Liver (tissue), 9 donors: ENCODE data around the gene TCF12. TPM values are rescaled to one million over a fixed set of nuclear protein-coding genes. Genes with fewer than 3 reads are reported as not detected.

Experiments used
- DNase-seq: peaks from one replicate; pipeline ENCODE4 v3.0.0-alpha.2; 2017; ENCODE audit warnings: low spot score
- H3K27ac ChIP-seq, 2 donors: one replicate each; pipeline ENCODE4 v1.7.0; 2013; ENCODE audit warnings: inconsistent platforms in 2 of 2, low read length in 2 of 2, control low read depth in 1 of 2, low read depth in 1 of 2, mild to moderate bottlenecking in 1 of 2
- H3K27me3 ChIP-seq, 4 donors: one replicate each; pipeline versions ENCODE4 v1.6.1 to v1.7.0; 2013; ENCODE audit warnings: low read length in 3 of 4, inconsistent platforms in 1 of 4, mild to moderate bottlenecking in 1 of 4, moderate library complexity in 1 of 4; ENCODE audit not compliant: control insufficient read depth in 4 of 4, insufficient read depth in 4 of 4
- H3K36me3 ChIP-seq, 4 donors: one replicate each; pipeline versions ENCODE4 v1.6.1 to v1.7.0; 2013; ENCODE audit warnings: low read length in 3 of 4, mild to moderate bottlenecking in 3 of 4, low read depth in 1 of 4, moderate library complexity in 1 of 4; ENCODE audit not compliant: control insufficient read depth in 4 of 4, insufficient read depth in 3 of 4
- H3K4me1 ChIP-seq, 4 donors: one replicate each; pipeline versions ENCODE4 v1.6.1 to v1.7.0; 2013; ENCODE audit warnings: low read length in 3 of 4, mild to moderate bottlenecking in 3 of 4, moderate library complexity in 1 of 4; ENCODE audit not compliant: control insufficient read depth in 4 of 4, insufficient read depth in 4 of 4
- H3K4me3 ChIP-seq, 3 donors: one replicate each; pipeline versions ENCODE4 v1.6.1 to v1.7.0; 2013; ENCODE audit warnings: low read length in 3 of 3, control low read depth in 1 of 3, low read depth in 1 of 3, mild to moderate bottlenecking in 1 of 3
- H3K9ac ChIP-seq, 2 donors: one replicate each; pipeline ENCODE4 v1.7.0; 2013; ENCODE audit warnings: low read length in 2 of 2, mild to moderate bottlenecking in 2 of 2, moderate library complexity in 2 of 2, control low read depth in 1 of 2, low read depth in 1 of 2
- H3K9me3 ChIP-seq, 4 donors: one replicate each; pipeline versions ENCODE4 v1.6.1 to v1.7.0; 2013; ENCODE audit warnings: low read length in 3 of 4; ENCODE audit not compliant: control insufficient read depth in 4 of 4
- HNF4A ChIP-seq, 2 donors: conservative IDR thresholded peaks; 2 replicates each; pipeline ENCODE4 v1.6.1; 2016; ENCODE audit warnings: antibody characterized with exemption in 2 of 2, mild to moderate bottlenecking in 2 of 2
- HNF4G ChIP-seq: IDR thresholded peaks from 2 replicates; pipeline ENCODE4 v1.6.1; 2016; ENCODE audit warnings: antibody characterized with exemption
- NR2F2 ChIP-seq: IDR thresholded peaks from 2 replicates; pipeline ENCODE4 v1.6.1; 2016; ENCODE audit warnings: antibody characterized with exemption
- RAD21 ChIP-seq, 2 donors: IDR thresholded peaks; 2 replicates each; pipeline ENCODE4 v1.6.1; 2016; ENCODE audit warnings: antibody characterized with exemption in 2 of 2, mild to moderate bottlenecking in 2 of 2
- RXRA ChIP-seq, 2 donors: IDR thresholded peaks; 2 replicates each; pipeline ENCODE4 v1.6.1; 2017 to 2018; ENCODE audit warnings: antibody characterized with exemption in 2 of 2, mild to moderate bottlenecking in 1 of 2
- TAF1 ChIP-seq: conservative IDR thresholded peaks from 2 replicates; pipeline ENCODE4 v1.6.1; 2016; ENCODE audit warnings: antibody characterized with exemption, mild to moderate bottlenecking
- YY1 ChIP-seq: IDR thresholded peaks from 2 replicates; pipeline ENCODE4 v1.6.1; 2016; ENCODE audit warnings: antibody characterized with exemption, mild to moderate bottlenecking
- WGBS: extraction: QIAGEN DNeasy Blood & Tissue Kit; methylation state at CpG from one replicate; pipeline ENCODE4 v1.1.7; 2013; 5-methylcytosine and 5-hydroxymethylcytosine counted together
- polyA plus RNA-seq, 2 donors: library from polyadenylated mRNA; stranded (reverse) in 1 of 2; unstranded in 1 of 2; fragments of 200-250 nt in 1 of 2; fragments of >200 nt in 1 of 2; fragmentation: Nextera tagmentation in 1 of 2; extraction: Ambion mirVana in 1 of 2; gene quantifications; one replicate each; pipeline versions ENCODE4 v1.2.1 to v1.2.3, GENCODE V29; 2013 to 2015
- total RNA-seq, 2 donors: library from RNA; depleted of rRNA; stranded (reverse); fragments of >200 nt; gene quantifications; one replicate each; pipeline ENCODE4 v1.2.3, GENCODE V29; 2014
- TF ChIP-seq, protein P1 (sequence below): IDR thresholded peaks from 2 replicates; pipeline ENCODE4 v1.6.1; 2016; ENCODE audit warnings: antibody characterized with exemption
- TF ChIP-seq, protein P2 (sequence below): fragments of 150-350 bp; IDR thresholded peaks from 2 replicates; pipeline ENCODE4 v1.5.1; 2017; ENCODE audit warnings: improper control_type of control experiment, low read depth, low read length; ENCODE audit not compliant: missing input control
- donor health status: healthy.
- donor health status: healthy.
- donor health status: healthy.
- donor health status: healthy.
- donor health status: healthy.

Gene TCF12
- total and polyA plus RNA-seq, 4 donors, result 8.7 to 38.3 (median 22.3) TPM

DNA sequence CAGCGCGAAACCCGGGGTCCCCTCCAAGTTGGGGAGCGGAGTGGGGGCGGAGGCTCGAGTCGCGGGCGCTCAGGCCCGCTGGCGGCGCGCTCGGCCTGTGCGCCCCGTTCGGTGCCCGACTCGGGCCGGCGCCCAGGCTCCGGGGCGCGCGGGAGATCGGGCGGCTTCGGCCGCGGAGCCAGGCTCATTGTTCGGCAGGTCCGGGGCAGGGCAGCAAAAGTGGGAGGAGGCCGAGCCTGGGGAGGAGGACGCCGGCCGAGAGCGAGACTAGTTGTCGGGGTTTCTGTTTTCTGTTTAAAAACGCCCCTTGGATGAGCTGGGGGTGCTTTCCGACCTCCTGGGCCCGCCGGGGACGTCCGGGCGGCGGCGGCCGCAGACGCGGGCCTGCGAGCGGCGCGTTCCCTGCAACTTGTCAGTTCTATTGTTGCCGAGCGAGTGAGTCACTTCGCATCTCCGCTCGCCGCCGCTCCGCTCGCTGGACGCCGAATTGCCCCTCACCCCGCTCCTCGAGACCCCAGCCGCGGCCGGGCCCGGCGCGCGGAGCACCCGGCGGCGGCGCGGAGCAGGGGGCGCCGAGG lies 676 bp downstream of the TCF12 start:
- no peak for TF ChIP-seq YY1
- TF ChIP-seq TAF1, result no peak
- TF ChIP-seq NR2F2, result no peak
- TF ChIP-seq RAD21 (IDR thresholded peaks at IDR 0.05), result no peak
- TF ChIP-seq, protein P1, sequence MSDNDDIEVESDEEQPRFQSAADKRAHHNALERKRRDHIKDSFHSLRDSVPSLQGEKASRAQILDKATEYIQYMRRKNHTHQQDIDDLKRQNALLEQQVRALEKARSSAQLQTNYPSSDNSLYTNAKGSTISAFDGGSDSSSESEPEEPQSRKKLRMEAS, result no peak
- no peak for TF ChIP-seq HNF4G
- TF ChIP-seq, protein P2, sequence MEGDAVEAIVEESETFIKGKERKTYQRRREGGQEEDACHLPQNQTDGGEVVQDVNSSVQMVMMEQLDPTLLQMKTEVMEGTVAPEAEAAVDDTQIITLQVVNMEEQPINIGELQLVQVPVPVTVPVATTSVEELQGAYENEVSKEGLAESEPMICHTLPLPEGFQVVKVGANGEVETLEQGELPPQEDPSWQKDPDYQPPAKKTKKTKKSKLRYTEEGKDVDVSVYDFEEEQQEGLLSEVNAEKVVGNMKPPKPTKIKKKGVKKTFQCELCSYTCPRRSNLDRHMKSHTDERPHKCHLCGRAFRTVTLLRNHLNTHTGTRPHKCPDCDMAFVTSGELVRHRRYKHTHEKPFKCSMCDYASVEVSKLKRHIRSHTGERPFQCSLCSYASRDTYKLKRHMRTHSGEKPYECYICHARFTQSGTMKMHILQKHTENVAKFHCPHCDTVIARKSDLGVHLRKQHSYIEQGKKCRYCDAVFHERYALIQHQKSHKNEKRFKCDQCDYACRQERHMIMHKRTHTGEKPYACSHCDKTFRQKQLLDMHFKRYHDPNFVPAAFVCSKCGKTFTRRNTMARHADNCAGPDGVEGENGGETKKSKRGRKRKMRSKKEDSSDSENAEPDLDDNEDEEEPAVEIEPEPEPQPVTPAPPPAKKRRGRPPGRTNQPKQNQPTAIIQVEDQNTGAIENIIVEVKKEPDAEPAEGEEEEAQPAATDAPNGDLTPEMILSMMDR, result peak; percentile 4
- no peak for TF ChIP-seq RXRA (IDR thresholded peaks at IDR 0.05)
- no peaks in the 10 kb centered on the region for H3K9me3 ChIP-seq
- peak overlapping the region; percentile 92 to 93 for H3K27ac ChIP-seq
- H3K9ac ChIP-seq, result peak overlapping the region; percentile 67 to 84
- no peaks in the 10 kb centered on the region for H3K27me3 ChIP-seq
- peaks cover 2 to 22% (median 14%) of the 10 kb centered on the region in 4 donors for H3K4me1 ChIP-seq
- H3K36me3 ChIP-seq, result peaks cover 0 to 2% (median under 1%) of the 10 kb centered on the region in 4 donors
- peak overlapping the region; percentile 64 to 100 (median 91) for H3K4me3 ChIP-seq
- DNase-seq, result peak; percentile 61
- WGBS, result under 1% methylated on average over 81 of the region's 81 CpGs

DNA sequence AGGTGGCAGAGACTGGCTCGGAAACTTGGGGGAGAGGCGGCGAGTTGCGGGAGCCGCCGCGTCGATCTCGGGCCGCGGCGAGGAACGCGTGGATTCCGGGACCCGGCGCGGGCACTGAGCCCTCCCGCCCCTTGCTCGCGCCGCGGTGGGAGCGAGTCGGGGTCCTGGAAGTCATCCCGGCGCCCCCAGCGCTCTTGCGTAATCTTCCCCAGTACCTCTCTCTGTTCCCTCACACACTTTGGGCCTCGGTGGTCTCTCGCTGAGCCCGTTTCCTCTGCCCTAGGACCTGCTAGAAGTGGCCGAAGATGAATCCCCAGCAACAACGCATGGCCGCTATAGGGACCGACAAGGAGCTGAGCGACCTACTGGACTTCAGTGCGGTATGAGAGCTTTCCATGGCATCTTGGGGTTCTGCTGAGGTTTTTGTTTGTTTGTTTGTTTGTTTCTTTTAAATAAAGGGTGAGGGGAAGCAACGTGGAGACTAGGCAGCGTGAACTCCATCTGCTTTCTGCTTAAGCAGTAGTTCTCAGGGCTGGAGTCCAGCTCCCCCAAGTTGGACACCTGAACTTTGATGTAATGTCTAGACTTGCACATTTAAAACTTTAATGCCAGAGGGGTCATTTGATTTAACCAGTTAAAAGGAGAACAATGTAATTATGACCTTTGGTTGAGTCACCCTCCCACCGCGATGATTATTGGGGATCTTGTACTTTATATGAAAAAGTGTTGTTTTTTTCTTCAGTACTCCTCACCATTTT lies 1.3 kb downstream of the TCF12 start:
- peaks cover 2 to 22% (median 14%) of the 10 kb centered on the region in 4 donors for H3K4me1 ChIP-seq
- DNase-seq, result peak; percentile 56

More for the DNA sequence above, 1.3 kb downstream of the TCF12 start:
- H3K27ac ChIP-seq, result peak overlapping the region; percentile 92 to 93
- TF ChIP-seq HNF4A (conservative IDR thresholded peaks at IDR 0.05) (peak in 1 of 2 donors; percentile 21), YY1 (peak; percentile 36), HNF4G (peak; percentile 11)
- TF ChIP-seq, protein P2, result no peak
- TF ChIP-seq, protein P1, result no peak
- peaks cover 0 to 3% (median 1%) of the 10 kb centered on the region in 4 donors for H3K36me3 ChIP-seq
- peak overlapping the region; percentile 57 to 84 for H3K9ac ChIP-seq
- H3K9me3 ChIP-seq, result no peaks in the 10 kb centered on the region
- H3K4me3 ChIP-seq, result peak overlapping the region; percentile 64 to 100 (median 91)
- WGBS, result 2% methylated on average over 42 of the region's 42 CpGs
- H3K27me3 ChIP-seq, result no peaks in the 10 kb centered on the region
